ENCODE measurements around the gene LDLRAD4. TPM values are rescaled to one million over a fixed set of nuclear protein-coding genes. Genes with fewer than 3 reads are reported as not detected.

The LDLRAD4 gene
- total RNA-seq, 1 donor = under 0.01 TPM

- H3K4me3 ChIP-seq (ENCODE audit: insufficient read depth, low read length) = no peak overlapping the region
- H3K4me2 ChIP-seq (ENCODE audit: insufficient read depth, low read length) = no peak overlapping the region
- no peaks in the 10 kb centered on the region for H3K9me3 ChIP-seq (ENCODE audit: low read depth, low read length)
- H3K27ac ChIP-seq (ENCODE audit: low read depth, low read length) = no peak overlapping the region
- no peaks in the 10 kb centered on the region for H3K27me3 ChIP-seq (ENCODE audit: insufficient read depth, low read length)
- H3K79me2 ChIP-seq (ENCODE audit: insufficient read depth, low read length) = no peaks in the 10 kb centered on the region
- TF ChIP-seq, protein P1, sequence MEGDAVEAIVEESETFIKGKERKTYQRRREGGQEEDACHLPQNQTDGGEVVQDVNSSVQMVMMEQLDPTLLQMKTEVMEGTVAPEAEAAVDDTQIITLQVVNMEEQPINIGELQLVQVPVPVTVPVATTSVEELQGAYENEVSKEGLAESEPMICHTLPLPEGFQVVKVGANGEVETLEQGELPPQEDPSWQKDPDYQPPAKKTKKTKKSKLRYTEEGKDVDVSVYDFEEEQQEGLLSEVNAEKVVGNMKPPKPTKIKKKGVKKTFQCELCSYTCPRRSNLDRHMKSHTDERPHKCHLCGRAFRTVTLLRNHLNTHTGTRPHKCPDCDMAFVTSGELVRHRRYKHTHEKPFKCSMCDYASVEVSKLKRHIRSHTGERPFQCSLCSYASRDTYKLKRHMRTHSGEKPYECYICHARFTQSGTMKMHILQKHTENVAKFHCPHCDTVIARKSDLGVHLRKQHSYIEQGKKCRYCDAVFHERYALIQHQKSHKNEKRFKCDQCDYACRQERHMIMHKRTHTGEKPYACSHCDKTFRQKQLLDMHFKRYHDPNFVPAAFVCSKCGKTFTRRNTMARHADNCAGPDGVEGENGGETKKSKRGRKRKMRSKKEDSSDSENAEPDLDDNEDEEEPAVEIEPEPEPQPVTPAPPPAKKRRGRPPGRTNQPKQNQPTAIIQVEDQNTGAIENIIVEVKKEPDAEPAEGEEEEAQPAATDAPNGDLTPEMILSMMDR (IDR thresholded peaks at IDR 0.05; ENCODE audit: extremely low read depth, low read depth, low read length) = no peak
- DNase-seq (ENCODE audit: insufficient read length, low spot score, missing footprints) = no peak
- no peaks in the 10 kb centered on the region for H3K36me3 ChIP-seq (ENCODE audit: insufficient read depth, low read length)
- no peaks in the 10 kb centered on the region for H3K4me1 ChIP-seq (ENCODE audit: insufficient read depth, low read length)
- no peak overlapping the region for H2AFZ ChIP-seq (ENCODE audit: low read length)
- no peaks in the 10 kb centered on the region for H4K20me1 ChIP-seq (ENCODE audit: insufficient read depth, low read length)
These were observed 376.0 kb downstream of the LDLRAD4 start for GRCh38 chr18:13594551-13594950.

- no peaks in the 10 kb centered on the region for H4K20me1 ChIP-seq (ENCODE audit: insufficient read depth, low read length)
- H3K9me3 ChIP-seq (ENCODE audit: low read depth, low read length) = no peaks in the 10 kb centered on the region
- no peak overlapping the region for H3K4me3 ChIP-seq (ENCODE audit: insufficient read depth, low read length)
- no peaks in the 10 kb centered on the region for H3K79me2 ChIP-seq (ENCODE audit: insufficient read depth, low read length)
- no peaks in the 10 kb centered on the region for H3K4me1 ChIP-seq (ENCODE audit: insufficient read depth, low read length)
- no peaks in the 10 kb centered on the region for H3K27me3 ChIP-seq (ENCODE audit: insufficient read depth, low read length)
- DNase-seq (ENCODE audit: insufficient read length, low spot score, missing footprints) = no peak
- no peaks in the 10 kb centered on the region for H3K36me3 ChIP-seq (ENCODE audit: insufficient read depth, low read length)
- H3K4me2 ChIP-seq (ENCODE audit: insufficient read depth, low read length) = no peak overlapping the region
- no peak overlapping the region for H2AFZ ChIP-seq (ENCODE audit: low read length)
- TF ChIP-seq, protein P1 (IDR thresholded peaks at IDR 0.05; ENCODE audit: extremely low read depth, low read depth, low read length) = no peak
- H3K27ac ChIP-seq (ENCODE audit: low read depth, low read length) = no peak overlapping the region
These were observed 378.5 kb downstream of the LDLRAD4 start for GRCh38 chr18:13597068-13597467.

DNA sequence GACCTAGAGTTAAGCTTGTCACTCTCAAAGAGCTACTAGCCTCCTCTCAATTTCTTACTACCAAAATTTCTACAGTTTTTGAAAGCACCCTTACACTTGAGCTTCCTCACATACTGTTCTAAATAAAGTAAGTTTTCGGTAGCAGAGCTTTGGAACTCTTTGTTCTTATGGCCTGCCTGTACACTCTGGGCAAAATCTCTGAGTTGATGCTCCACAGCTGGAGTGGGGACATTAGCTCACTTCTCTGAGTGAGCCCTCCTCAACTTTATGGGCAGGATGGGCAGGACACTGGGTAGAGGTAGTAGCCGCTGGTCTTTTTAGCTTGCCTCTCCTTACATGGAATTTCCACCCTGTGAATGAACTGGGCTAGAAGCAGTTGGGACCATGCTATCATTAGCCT is 380.0 kb downstream of the LDLRAD4 start:
- TF ChIP-seq, protein P1 (IDR thresholded peaks at IDR 0.05; ENCODE audit: extremely low read depth, low read depth, low read length) = no peak

GRCh38 chr18:13599031-13599430 is 380.5 kb downstream of the LDLRAD4 start:
- no peak overlapping the region for H3K27ac ChIP-seq (ENCODE audit: low read depth, low read length)
- DNase-seq (ENCODE audit: insufficient read length, low spot score, missing footprints) = no peak
- H2AFZ ChIP-seq (ENCODE audit: low read length) = no peak overlapping the region
- H3K4me3 ChIP-seq (ENCODE audit: insufficient read depth, low read length) = no peak overlapping the region
- no peak overlapping the region for H3K4me2 ChIP-seq (ENCODE audit: insufficient read depth, low read length)
- H4K20me1 ChIP-seq (ENCODE audit: insufficient read depth, low read length) = no peaks in the 10 kb centered on the region
- H3K79me2 ChIP-seq (ENCODE audit: insufficient read depth, low read length) = no peaks in the 10 kb centered on the region
- H3K27me3 ChIP-seq (ENCODE audit: insufficient read depth, low read length) = no peaks in the 10 kb centered on the region
- H3K4me1 ChIP-seq (ENCODE audit: insufficient read depth, low read length) = no peaks in the 10 kb centered on the region
- no peaks in the 10 kb centered on the region for H3K36me3 ChIP-seq (ENCODE audit: insufficient read depth, low read length)
- TF ChIP-seq, protein P1 (IDR thresholded peaks at IDR 0.05; ENCODE audit: extremely low read depth, low read depth, low read length) = no peak
- no peaks in the 10 kb centered on the region for H3K9me3 ChIP-seq (ENCODE audit: low read depth, low read length)

More for the DNA sequence above, 380.0 kb downstream of the LDLRAD4 start:
- H3K4me1 ChIP-seq (ENCODE audit: insufficient read depth, low read length) = no peaks in the 10 kb centered on the region
- H2AFZ ChIP-seq (ENCODE audit: low read length) = no peak overlapping the region
- H3K4me2 ChIP-seq (ENCODE audit: insufficient read depth, low read length) = no peak overlapping the region
- H3K4me3 ChIP-seq (ENCODE audit: insufficient read depth, low read length) = no peak overlapping the region
- no peaks in the 10 kb centered on the region for H3K79me2 ChIP-seq (ENCODE audit: insufficient read depth, low read length)
- H3K27ac ChIP-seq (ENCODE audit: low read depth, low read length) = no peak overlapping the region
- no peak for DNase-seq (ENCODE audit: insufficient read length, low spot score, missing footprints)
- H3K36me3 ChIP-seq (ENCODE audit: insufficient read depth, low read length) = no peaks in the 10 kb centered on the region
- no peaks in the 10 kb centered on the region for H3K27me3 ChIP-seq (ENCODE audit: insufficient read depth, low read length)
- no peaks in the 10 kb centered on the region for H3K9me3 ChIP-seq (ENCODE audit: low read depth, low read length)
- no peaks in the 10 kb centered on the region for H4K20me1 ChIP-seq (ENCODE audit: insufficient read depth, low read length)
